DND-41 (cell line): ENCODE data around the gene HEY2.

Source experiments
- EZH2 ChIP-seq: IDR thresholded peaks from 3 replicates; pipeline ENCODE4 v1.6.1; 2012; ENCODE audit warnings: borderline replicate concordance, low read depth, mild to moderate bottlenecking, moderate library complexity, low read length, inconsistent platforms; ENCODE audit not compliant: severe bottlenecking
- TF ChIP-seq, protein P1 (sequence below): IDR thresholded peaks from 2 replicates; pipeline ENCODE4 v1.5.1; 2012; ENCODE audit warnings: borderline replicate concordance, low read length, moderate library complexity, mild to moderate bottlenecking; ENCODE audit not compliant: poor library complexity, severe bottlenecking; ENCODE audit errors: extremely low read depth

DNA sequence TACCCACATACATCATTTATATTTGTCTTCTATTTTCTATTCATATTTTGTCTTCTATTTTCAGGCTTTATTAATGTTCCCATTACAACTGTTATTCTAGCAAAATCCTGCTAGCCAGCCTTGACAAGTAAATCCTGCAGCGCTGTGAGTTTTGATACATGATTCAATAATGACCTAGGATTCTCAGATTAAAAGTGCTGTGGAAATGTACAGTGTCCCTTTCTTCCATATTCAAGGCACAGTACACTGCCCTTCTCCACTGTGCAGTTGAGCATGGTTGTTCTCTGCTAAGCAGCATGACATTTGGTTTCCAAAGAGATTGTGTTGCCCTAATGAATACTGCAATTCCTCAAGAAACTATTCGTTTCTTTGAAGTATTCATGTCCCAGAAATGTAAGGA lies 5.8 kb upstream of the HEY2 start:
- TF ChIP-seq, protein P1, sequence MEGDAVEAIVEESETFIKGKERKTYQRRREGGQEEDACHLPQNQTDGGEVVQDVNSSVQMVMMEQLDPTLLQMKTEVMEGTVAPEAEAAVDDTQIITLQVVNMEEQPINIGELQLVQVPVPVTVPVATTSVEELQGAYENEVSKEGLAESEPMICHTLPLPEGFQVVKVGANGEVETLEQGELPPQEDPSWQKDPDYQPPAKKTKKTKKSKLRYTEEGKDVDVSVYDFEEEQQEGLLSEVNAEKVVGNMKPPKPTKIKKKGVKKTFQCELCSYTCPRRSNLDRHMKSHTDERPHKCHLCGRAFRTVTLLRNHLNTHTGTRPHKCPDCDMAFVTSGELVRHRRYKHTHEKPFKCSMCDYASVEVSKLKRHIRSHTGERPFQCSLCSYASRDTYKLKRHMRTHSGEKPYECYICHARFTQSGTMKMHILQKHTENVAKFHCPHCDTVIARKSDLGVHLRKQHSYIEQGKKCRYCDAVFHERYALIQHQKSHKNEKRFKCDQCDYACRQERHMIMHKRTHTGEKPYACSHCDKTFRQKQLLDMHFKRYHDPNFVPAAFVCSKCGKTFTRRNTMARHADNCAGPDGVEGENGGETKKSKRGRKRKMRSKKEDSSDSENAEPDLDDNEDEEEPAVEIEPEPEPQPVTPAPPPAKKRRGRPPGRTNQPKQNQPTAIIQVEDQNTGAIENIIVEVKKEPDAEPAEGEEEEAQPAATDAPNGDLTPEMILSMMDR = no peak
- no peak for TF ChIP-seq EZH2
